Stimulated activated CD8-positive, alpha-beta memory T cell treated with anti-CD3 and anti-CD28 coated beads, Interleukin-7, amount 100 ng/mL, for 4 hours (primary cell): ENCODE data around the gene ITIH1.

Experiments
- DNase-seq, 2 donors: peaks; one replicate each; pipeline ENCODE4 v3.0.0-alpha.2; 2020; ENCODE audit warnings: low read depth in 2 of 2

The ITIH1 gene

GRCh38 chr3:52841211-52841980 is 64.0 kb downstream of the ITIH1 start:
- no peak for DNase-seq
